WTC11 (cell line): Measurements from ENCODE around the gene GPR37. TPM values are rescaled to one million over a fixed set of nuclear protein-coding genes. Genes with fewer than 3 reads are reported as not detected.

Experiments
- ATF1 ChIP-seq: sonication (generic); formaldehyde crosslinking; IDR thresholded peaks from 2 replicates; pipeline ENCODE4 v1.8.1; 2023; ENCODE audit warnings: mild to moderate bottlenecking, moderate library complexity, missing genetic modification reagents
- FOXJ3 ChIP-seq: sonication (generic); formaldehyde crosslinking; IDR thresholded peaks from 2 replicates; pipeline ENCODE4 v1.9.0; 2021; ENCODE audit warnings: missing genetic modification reagents, mild to moderate bottlenecking, borderline replicate concordance
- GABPB1 ChIP-seq: sonication (generic); formaldehyde crosslinking; IDR thresholded peaks from 2 replicates; pipeline ENCODE4 v1.8.1; 2023; ENCODE audit warnings: mild to moderate bottlenecking, missing genetic modification reagents
- GTF2I ChIP-seq: fragments of 250-450 bp; sonication (Bioruptor Pico); conservative IDR thresholded peaks from 2 replicates; pipeline ENCODE4 v1.4.0; 2021; ENCODE audit warnings: mild to moderate bottlenecking
- HMGA2 ChIP-seq: fragments of 250-450 bp; sonication (Bioruptor Pico); IDR thresholded peaks from 2 replicates; pipeline ENCODE4 v1.4.0; 2021; ENCODE audit warnings: mild to moderate bottlenecking, moderate library complexity
- HMGXB4 ChIP-seq: sonication (generic); formaldehyde crosslinking; IDR thresholded peaks from 2 replicates; pipeline ENCODE4 v1.8.1; 2023; ENCODE audit warnings: mild to moderate bottlenecking, moderate library complexity, missing genetic modification reagents
- JAZF1 ChIP-seq: fragments of 250-450 bp; sonication (Bioruptor Pico); IDR thresholded peaks from 2 replicates; pipeline ENCODE4 v1.9.0; 2021; ENCODE audit warnings: moderate library complexity, mild to moderate bottlenecking, inconsistent platforms
- NFE2L1 ChIP-seq: sonication (generic); formaldehyde crosslinking; IDR thresholded peaks from 2 replicates; pipeline ENCODE4 v1.8.1; 2023; ENCODE audit warnings: missing genetic modification reagents
- PRDM15 ChIP-seq: sonication (generic); formaldehyde crosslinking; IDR thresholded peaks from 2 replicates; pipeline ENCODE4 v1.8.0; 2022; ENCODE audit warnings: missing genetic modification reagents
- RELA ChIP-seq: sonication (generic); formaldehyde crosslinking; IDR thresholded peaks from 2 replicates; pipeline ENCODE4 v1.8.1; 2022; ENCODE audit warnings: missing genetic modification reagents, mild to moderate bottlenecking, borderline replicate concordance
- SMAD3 ChIP-seq: sonication (generic); formaldehyde crosslinking; IDR thresholded peaks from 2 replicates; pipeline ENCODE4 v1.8.0; 2022; ENCODE audit warnings: missing genetic modification reagents, mild to moderate bottlenecking, borderline replicate concordance
- SMAD4 ChIP-seq: sonication (generic); formaldehyde crosslinking; IDR thresholded peaks from 2 replicates; pipeline ENCODE4 v1.8.0; 2022; ENCODE audit warnings: mild to moderate bottlenecking, missing genetic modification reagents
- SP1 ChIP-seq: sonication (generic); formaldehyde crosslinking; conservative IDR thresholded peaks from 2 replicates; pipeline ENCODE4 v1.8.1; 2022; ENCODE audit warnings: missing genetic modification reagents
- TEAD4 ChIP-seq: sonication (generic); formaldehyde crosslinking; IDR thresholded peaks from 2 replicates; pipeline ENCODE4 v1.8.0; 2022; ENCODE audit warnings: mild to moderate bottlenecking, missing genetic modification reagents
- USF2 ChIP-seq: sonication (generic); formaldehyde crosslinking; IDR thresholded peaks from 2 replicates; pipeline ENCODE4 v1.8.1; 2023; ENCODE audit warnings: mild to moderate bottlenecking, missing genetic modification reagents, moderate library complexity
- ZMAT4 ChIP-seq: fragments of 250-450 bp; sonication (Bioruptor Pico); IDR thresholded peaks from 2 replicates; pipeline ENCODE4 v1.9.0; 2021; ENCODE audit warnings: mild to moderate bottlenecking
- ZNF138 ChIP-seq: sonication (generic); formaldehyde crosslinking; conservative IDR thresholded peaks from 2 replicates; pipeline ENCODE4 v1.8.1; 2022; ENCODE audit warnings: mild to moderate bottlenecking, moderate library complexity, missing genetic modification reagents
- ZNF219 ChIP-seq: sonication (generic); formaldehyde crosslinking; IDR thresholded peaks from 2 replicates; pipeline ENCODE4 v1.8.0; 2023; ENCODE audit warnings: missing genetic modification reagents, mild to moderate bottlenecking, borderline replicate concordance
- ZNF281 ChIP-seq: sonication (generic); formaldehyde crosslinking; IDR thresholded peaks from 2 replicates; pipeline ENCODE4 v1.8.0; 2023; ENCODE audit warnings: mild to moderate bottlenecking, missing genetic modification reagents
- ZNF512 ChIP-seq: sonication (generic); formaldehyde crosslinking; IDR thresholded peaks from 2 replicates; pipeline ENCODE4 v1.8.1; 2022; ENCODE audit warnings: missing genetic modification reagents, borderline replicate concordance
- ZNF532 ChIP-seq: fragments of 250-450 bp; sonication (Bioruptor Pico); IDR thresholded peaks from 2 replicates; pipeline ENCODE4 v1.9.0; 2021; ENCODE audit warnings: mild to moderate bottlenecking, borderline replicate concordance
- ZNF671 ChIP-seq: fragments of 250-450 bp; sonication (Bioruptor Pico); IDR thresholded peaks from 2 replicates; pipeline ENCODE4 v1.8.0; 2021; ENCODE audit warnings: mild to moderate bottlenecking
- total RNA-seq: library from RNA; stranded (reverse); gene quantifications from 3 replicates; pipeline ENCODE4 v1.2.3, GENCODE V29; 2021

GPR37 gene
- total RNA-seq, 1 experiment from 2014 or later: 20.4 TPM

GRCh38 chr7:124765401-124766352 is at the start of gene GPR37 (continued):
- TF ChIP-seq ZNF512 (CRISPR knock-in tag): no peak
- TF ChIP-seq JAZF1 (CRISPR knock-in tag): no peak
- TF ChIP-seq ATF1 (CRISPR knock-in tag): no peak
- peak; percentile 74; the same call in 1 of the 2 replicates for TF ChIP-seq ZNF219
- no peak for TF ChIP-seq RELA (CRISPR knock-in tag)
- 0 out of 2 replicates have a peak, but pooled peaks have one; percentile 84 for TF ChIP-seq ZNF138
- no peak for TF ChIP-seq HMGA2 (CRISPR knock-in tag)
- TF ChIP-seq TEAD4 (CRISPR knock-in tag): no peak
- no peak for TF ChIP-seq GABPB1
- no peak for TF ChIP-seq SMAD3
- peak; percentile 31; the same call in 1 of the 2 replicates for TF ChIP-seq SP1 (CRISPR knock-in tag)
- no peak for TF ChIP-seq ZNF532
- TF ChIP-seq ZNF281 (CRISPR knock-in tag): no peak
- peak; percentile 82; the same call in 1 of the 2 replicates for TF ChIP-seq HMGXB4 (CRISPR knock-in tag)
- TF ChIP-seq USF2 (CRISPR knock-in tag): 0 out of 2 replicates have a peak, but pooled peaks have one; percentile 15
- TF ChIP-seq PRDM15: no peak
- TF ChIP-seq GTF2I (CRISPR knock-in tag): no peak
- no peak for TF ChIP-seq SMAD4 (CRISPR knock-in tag)
- no peak; the same call in 1 of the 2 replicates for TF ChIP-seq ZNF671 (CRISPR knock-in tag)
- TF ChIP-seq NFE2L1: peak; percentile 37; the same call in 1 of the 2 replicates
- TF ChIP-seq ZMAT4 (CRISPR knock-in tag): no peak
- TF ChIP-seq FOXJ3: no peak
